ENCODE measurements around the gene FOXM1. TPM values are rescaled to one million over a fixed set of nuclear protein-coding genes. Genes with fewer than 3 reads are reported as not detected.

Gene FOXM1
- total RNA-seq, 4 donors from 2014 or later: 1.6 to 5.2 (median 2.2) TPM; not detected in 1

DNA sequence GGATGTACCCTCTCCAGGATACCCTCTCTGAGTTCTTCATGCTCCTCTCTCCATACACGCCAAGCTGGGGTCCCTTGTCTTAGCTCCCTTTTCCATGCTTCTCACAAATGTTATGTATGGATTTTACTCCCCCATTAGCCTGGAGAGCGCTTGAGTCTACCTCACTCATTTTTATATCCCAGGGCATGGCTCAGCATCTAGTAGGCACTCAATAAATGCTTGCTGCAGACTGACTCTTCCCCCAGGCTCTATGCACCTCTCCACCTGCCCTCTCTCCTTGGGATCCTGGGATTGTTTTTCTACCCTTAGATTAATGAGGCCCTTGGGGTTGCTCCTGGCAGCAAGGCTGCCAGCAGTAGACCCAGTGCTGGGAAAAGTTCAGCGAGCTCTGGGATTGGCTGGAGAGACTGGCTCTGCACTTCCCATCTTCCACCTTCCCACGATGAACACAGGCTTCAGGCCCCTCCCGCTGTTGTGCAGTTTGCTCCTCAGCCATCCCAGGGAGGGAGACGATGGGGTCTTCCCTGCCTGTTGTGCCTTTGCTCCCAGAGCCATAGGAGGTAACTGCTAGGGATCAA is 44.3 kb downstream of the FOXM1 start:
- Histone ChIP-seq H3K27ac (no peak overlapping the region), H3K36me3 (peaks cover 0 to 6% (median 3%) of the 10 kb centered on the region in 4 donors), H3K4me1 (peaks cover 0 to 13% (median 7%) of the 10 kb centered on the region in 4 donors), H3K27me3 (no peaks in the 10 kb centered on the region), H3K4me3 (no peak overlapping the region), H3K9me3 (no peaks in the 10 kb centered on the region)
- intact Hi-C loops (cut with DNase I; ENCODE audit: low total_unique reads): no loop called here
- in situ Hi-C loops (cut with MboI; ENCODE audit: low pct_ligation_motif_present in 1 of 4, low pct_unique_long_range_greater_than_20kb in 1 of 4, low sequenced_read_pairs in 3 of 4): no loop called here
- 75 to 90% methylated on average over 2 to 6 of the region's 6 CpGs for WGBS, 2 donors (ENCODE audit: low coverage in 1 of 2)
- no peak for DNase-seq
- TF ChIP-seq EP300 (IDR thresholded peaks at IDR 0.05; ENCODE audit: low read depth) (no peak), POLR2A (IDR thresholded peaks at IDR 0.05) (no peak), POLR2AphosphoS5 (IDR thresholded peaks at IDR 0.05) (no peak)
- TF ChIP-seq, protein P1, sequence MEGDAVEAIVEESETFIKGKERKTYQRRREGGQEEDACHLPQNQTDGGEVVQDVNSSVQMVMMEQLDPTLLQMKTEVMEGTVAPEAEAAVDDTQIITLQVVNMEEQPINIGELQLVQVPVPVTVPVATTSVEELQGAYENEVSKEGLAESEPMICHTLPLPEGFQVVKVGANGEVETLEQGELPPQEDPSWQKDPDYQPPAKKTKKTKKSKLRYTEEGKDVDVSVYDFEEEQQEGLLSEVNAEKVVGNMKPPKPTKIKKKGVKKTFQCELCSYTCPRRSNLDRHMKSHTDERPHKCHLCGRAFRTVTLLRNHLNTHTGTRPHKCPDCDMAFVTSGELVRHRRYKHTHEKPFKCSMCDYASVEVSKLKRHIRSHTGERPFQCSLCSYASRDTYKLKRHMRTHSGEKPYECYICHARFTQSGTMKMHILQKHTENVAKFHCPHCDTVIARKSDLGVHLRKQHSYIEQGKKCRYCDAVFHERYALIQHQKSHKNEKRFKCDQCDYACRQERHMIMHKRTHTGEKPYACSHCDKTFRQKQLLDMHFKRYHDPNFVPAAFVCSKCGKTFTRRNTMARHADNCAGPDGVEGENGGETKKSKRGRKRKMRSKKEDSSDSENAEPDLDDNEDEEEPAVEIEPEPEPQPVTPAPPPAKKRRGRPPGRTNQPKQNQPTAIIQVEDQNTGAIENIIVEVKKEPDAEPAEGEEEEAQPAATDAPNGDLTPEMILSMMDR (IDR thresholded peaks at IDR 0.05): no peak

DNA sequence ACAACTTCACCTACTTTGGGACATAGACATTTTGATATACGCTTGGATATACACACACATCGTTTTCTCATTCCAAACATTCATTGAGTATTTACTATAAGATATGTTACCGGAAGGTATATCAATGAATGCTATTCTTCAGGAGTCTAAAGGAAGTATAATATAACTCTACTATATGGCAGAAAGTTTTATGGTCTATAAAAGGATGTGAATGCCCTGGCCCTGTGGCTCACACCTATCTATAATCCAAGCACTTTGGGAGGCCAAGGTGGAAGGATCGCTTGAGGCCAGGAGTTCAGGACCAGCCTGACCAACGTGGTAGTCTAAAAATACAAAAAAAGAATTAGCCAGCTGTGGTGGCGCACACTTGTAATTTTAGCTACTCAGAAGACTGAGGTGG is 47.7 kb downstream of the FOXM1 start:
- Histone ChIP-seq H3K4me1 (no peaks in the 10 kb centered on the region), H3K27me3 (no peaks in the 10 kb centered on the region), H3K9me3 (no peaks in the 10 kb centered on the region), H3K4me3 (no peak overlapping the region), H3K27ac (no peak overlapping the region), H3K36me3 (peaks cover 0 to 32% (median 15%) of the 10 kb centered on the region in 4 donors)
- DNase-seq: no peak
- 72 to 80% methylated on average over 5 to 6 of the region's 6 CpGs for WGBS, 2 donors (ENCODE audit: low coverage in 1 of 2)
- TF ChIP-seq, protein P1 (IDR thresholded peaks at IDR 0.05): no peak
- TF ChIP-seq EP300 (IDR thresholded peaks at IDR 0.05; ENCODE audit: low read depth) (no peak), POLR2AphosphoS5 (IDR thresholded peaks at IDR 0.05) (no peak), POLR2A (IDR thresholded peaks at IDR 0.05) (no peak)
- intact Hi-C loops (cut with DNase I; ENCODE audit: low total_unique reads): no loop called here
- in situ Hi-C loops (cut with MboI; ENCODE audit: low pct_ligation_motif_present in 1 of 4, low pct_unique_long_range_greater_than_20kb in 1 of 4, low sequenced_read_pairs in 3 of 4): no loop called here

DNA sequence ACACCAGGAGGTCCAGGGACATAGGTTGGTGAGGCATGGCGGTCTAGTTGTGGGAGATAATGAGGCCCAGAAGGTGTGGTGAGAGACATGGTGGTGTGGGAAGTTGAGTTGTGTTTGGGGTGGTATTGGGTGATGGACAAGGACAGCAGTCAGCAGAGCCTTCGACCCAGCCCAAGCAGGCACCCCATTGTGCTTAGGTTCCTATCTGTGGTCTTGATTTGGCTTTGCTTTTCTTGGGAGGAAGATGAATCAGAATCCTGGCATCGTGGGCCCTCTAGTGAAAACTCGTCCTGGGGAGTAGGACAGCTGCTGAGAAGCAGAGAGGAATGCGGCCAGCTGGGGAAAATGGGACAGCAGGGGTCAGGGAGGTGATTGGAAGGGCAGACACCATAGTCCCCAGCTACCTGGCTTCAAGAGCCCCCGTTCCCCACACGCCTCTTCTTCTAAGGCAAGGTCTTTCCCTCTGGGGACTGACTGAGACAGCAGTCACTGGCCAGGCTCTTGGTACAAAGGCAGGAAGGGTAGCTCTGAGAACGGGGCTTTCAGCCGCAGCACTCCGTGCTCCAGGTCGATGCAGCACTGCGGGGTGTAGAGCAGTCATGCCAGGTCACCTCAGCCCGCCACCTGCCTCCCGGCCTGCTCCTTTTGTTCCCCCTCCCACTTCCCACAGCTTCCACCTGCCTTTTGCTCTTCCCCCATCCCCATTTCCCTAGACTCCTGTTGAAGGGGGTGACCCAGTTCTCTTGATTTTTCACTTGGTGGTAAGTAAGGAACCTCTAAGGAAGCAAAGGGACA is 50.1 kb downstream of the FOXM1 start:
- no peak overlapping the region for H3K4me3 ChIP-seq
- DNase-seq: no peak
- H3K27ac ChIP-seq: no peak overlapping the region
- peaks cover 0 to 52% (median 20%) of the 10 kb centered on the region in 4 donors for H3K36me3 ChIP-seq
- H3K4me1 ChIP-seq: no peaks in the 10 kb centered on the region
- in situ Hi-C loops (cut with MboI; ENCODE audit: low pct_ligation_motif_present in 1 of 4, low pct_unique_long_range_greater_than_20kb in 1 of 4, low sequenced_read_pairs in 3 of 4): no loop called here
- intact Hi-C loops (cut with DNase I; ENCODE audit: low total_unique reads): no loop called here
- TF ChIP-seq POLR2A (IDR thresholded peaks at IDR 0.05) (no peak), EP300 (IDR thresholded peaks at IDR 0.05; ENCODE audit: low read depth) (no peak), POLR2AphosphoS5 (IDR thresholded peaks at IDR 0.05) (no peak)
- TF ChIP-seq, protein P1 (IDR thresholded peaks at IDR 0.05): no peak
- H3K9me3 ChIP-seq: no peaks in the 10 kb centered on the region
- WGBS, 2 donors (ENCODE audit: low coverage in 1 of 2): 90 to 100% methylated on average over 1 to 14 of the region's 14 CpGs
- H3K27me3 ChIP-seq: no peaks in the 10 kb centered on the region

DNA sequence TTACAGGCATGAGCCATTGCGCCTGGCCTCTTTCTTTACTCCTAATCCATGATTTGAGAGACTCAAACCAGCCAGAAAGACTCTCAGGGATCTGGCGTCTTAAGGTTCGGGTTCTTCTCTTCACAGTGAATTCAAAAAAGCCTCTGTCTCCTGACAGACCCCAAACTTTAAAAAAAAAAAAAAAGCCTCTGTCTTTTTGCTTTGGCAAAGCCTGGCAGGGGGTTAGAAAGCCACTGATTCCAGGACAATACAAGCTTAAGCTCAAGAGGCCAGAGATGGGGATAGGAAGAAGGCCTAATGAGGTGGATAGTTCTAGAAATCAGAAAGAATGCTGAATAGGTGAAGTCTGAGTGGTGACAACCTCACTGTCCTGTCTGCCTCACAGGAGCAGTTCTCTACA is 50.9 kb downstream of the FOXM1 start:
- intact Hi-C loops (cut with DNase I; ENCODE audit: low total_unique reads): no loop called here
- peaks cover 0 to 57% (median 24%) of the 10 kb centered on the region in 4 donors for H3K36me3 ChIP-seq

More for the DNA sequence above, 50.9 kb downstream of the FOXM1 start:
- WGBS, 2 donors (ENCODE audit: low coverage in 1 of 2): 100% methylated on average over 1 to 3 of the region's 3 CpGs
- Histone ChIP-seq H3K27ac (no peak overlapping the region), H3K4me1 (no peaks in the 10 kb centered on the region), H3K9me3 (no peaks in the 10 kb centered on the region), H3K4me3 (no peak overlapping the region), H3K27me3 (no peaks in the 10 kb centered on the region)
- in situ Hi-C loops (cut with MboI; ENCODE audit: low pct_ligation_motif_present in 1 of 4, low pct_unique_long_range_greater_than_20kb in 1 of 4, low sequenced_read_pairs in 3 of 4): no loop called here
- TF ChIP-seq POLR2AphosphoS5 (IDR thresholded peaks at IDR 0.05) (no peak), POLR2A (IDR thresholded peaks at IDR 0.05) (no peak), EP300 (IDR thresholded peaks at IDR 0.05; ENCODE audit: low read depth) (no peak)
- TF ChIP-seq, protein P1 (IDR thresholded peaks at IDR 0.05): no peak
- no peak for DNase-seq

All from transverse colon (tissue), 4 donors.